Raji (cell line): ENCODE results near the gene MGLL.

ENCODE experiments used
- POLR2A ChIP-seq: IDR thresholded peaks from 2 replicates; pipeline ENCODE4 v1.6.1; 2011; ENCODE audit warnings: low read depth, low read length, control low read depth; ENCODE audit not compliant: insufficient read depth

MGLL gene

GRCh38 chr3:127718916-127719290, 103.4 kb downstream of the MGLL start:
- TF ChIP-seq POLR2A, result no peak

GRCh38 chr3:127718245-127718915, 103.9 kb downstream of the MGLL start:
- TF ChIP-seq POLR2A, result no peak

- no peak for TF ChIP-seq POLR2A
Measured at GRCh38 chr3:127717357-127718244, 104.7 kb downstream of the MGLL start.

GRCh38 chr3:127716384-127716783, 105.9 kb downstream of the MGLL start:
- TF ChIP-seq POLR2A, result no peak

- TF ChIP-seq POLR2A, result no peak
Measured at GRCh38 chr3:127715532-127715931, 106.8 kb downstream of the MGLL start.

- no peak for TF ChIP-seq POLR2A
Measured at GRCh38 chr3:127714866-127715265, 107.4 kb downstream of the MGLL start.

GRCh38 chr3:127714125-127714571, 108.2 kb downstream of the MGLL start:
- TF ChIP-seq POLR2A, result no peak

- no peak for TF ChIP-seq POLR2A
Measured at GRCh38 chr3:127712881-127713771, 109.2 kb downstream of the MGLL start.

- TF ChIP-seq POLR2A, result no peak
Measured at GRCh38 chr3:127712461-127712860, 109.9 kb downstream of the MGLL start.

GRCh38 chr3:127711896-127712295, 110.4 kb downstream of the MGLL start:
- TF ChIP-seq POLR2A, result no peak

GRCh38 chr3:127711021-127711695, 111.2 kb downstream of the MGLL start:
- TF ChIP-seq POLR2A, result no peak

GRCh38 chr3:127710155-127710941, 112.0 kb downstream of the MGLL start:
- no peak for TF ChIP-seq POLR2A

- no peak for TF ChIP-seq POLR2A
Measured at GRCh38 chr3:127709320-127710060, 112.8 kb downstream of the MGLL start.

- no peak for TF ChIP-seq POLR2A
Measured at GRCh38 chr3:127708837-127709236, 113.5 kb downstream of the MGLL start.
